Vagina (tissue), 2 donors: ENCODE data around the gene NDUFAF5. TPM values are rescaled to one million over a fixed set of nuclear protein-coding genes. Genes with fewer than 3 reads are reported as not detected.
"Not testable (repeated sequence)": the region's sequence is repeated elsewhere in the genome, so short reads cannot be mapped to it uniquely, and the experiment has no call there.

Experiments
- DNase-seq, 2 donors: peaks; one replicate each; pipeline ENCODE4 v3.0.0-alpha.2; 2017; ENCODE audit errors: extremely low spot score in 2 of 2
- H3K27ac ChIP-seq: fragments of 200-600 bp; sonication (generic); one replicate; pipeline ENCODE4 v1.5.1; 2019
- H3K27me3 ChIP-seq: fragments of 200-600 bp; sonication (generic); one replicate; pipeline ENCODE4 v1.5.1; 2019
- H3K36me3 ChIP-seq, 2 donors: fragments of 200-600 bp; sonication (generic); one replicate each; pipeline ENCODE4 v1.5.1; 2017 to 2019
- H3K4me1 ChIP-seq: fragments of 200-600 bp; sonication (generic); one replicate; pipeline ENCODE4 v1.5.1; 2019
- H3K4me3 ChIP-seq, 2 donors: fragments of 200-600 bp; sonication (generic); 1 replicate in 1 of 2; 2 replicates in 1 of 2; pipeline ENCODE4 v1.5.1; 2016 to 2019
- H3K9me3 ChIP-seq: fragments of 200-600 bp; sonication (generic); one replicate; pipeline ENCODE4 v1.5.1; 2019
- CTCF ChIP-seq, 3 experiments: fragments of 450-650 bp in 2 of 3; fragments of 200-600 bp in 1 of 3; sonication (generic) in 1 of 3; IDR thresholded peaks; one replicate each; pipeline ENCODE4 v1.5.1; 2017 to 2019; ENCODE audit warnings: antibody characterized with exemption in 3 of 3, mild to moderate bottlenecking in 2 of 3, moderate library complexity in 2 of 3
- POLR2A ChIP-seq, 2 donors: fragments of 450-650 bp; IDR thresholded peaks; one replicate each; pipeline ENCODE4 v1.6.1; 2017; ENCODE audit warnings: antibody characterized with exemption in 2 of 2, mild to moderate bottlenecking in 2 of 2, moderate library complexity in 2 of 2
- POLR2AphosphoS5 ChIP-seq, 2 donors: sonication (generic); formaldehyde crosslinking; IDR thresholded peaks; one replicate each; pipeline ENCODE4 v1.9.0; 2017; ENCODE audit warnings: antibody characterized with exemption in 2 of 2, mild to moderate bottlenecking in 2 of 2, low read depth in 1 of 2; ENCODE audit not compliant: insufficient read depth in 1 of 2
- intact Hi-C: fragments of 100-400 bp; cut with DNase I; formaldehyde crosslinking; loops from one replicate; pipeline ENCODE4 v1.15.1; 2023
- total RNA-seq: library from RNA; depleted of rRNA; stranded (reverse); fragments of >200 nt; gene quantifications from one replicate; pipeline ENCODE4 v1.2.3, GENCODE V29; 2016

NDUFAF5 gene
- total RNA-seq: 11.3 TPM

GRCh38 chr20:13784893-13785715 lies at the start of gene NDUFAF5, which contains the start of gene ESF1:
NDUFAF5 (plus strand) TSS chr20:13785028; CDS start chr20:13785069, 41 bp downstream.
ESF1 (minus strand) TSS chr20:13784919; CDS start chr20:13783140, 1,779 bp downstream.
- H3K4me1 ChIP-seq: peaks cover 34% of the 10 kb centered on the region
- intact Hi-C loops: no loop called here

GRCh38 chr20:13735826-13736225 lies 49.0 kb upstream of the NDUFAF5 start:
- no peak overlapping the region for H3K4me3 ChIP-seq
- peak overlapping the region; percentile 75 for H3K27ac ChIP-seq
- no peak for DNase-seq
- H3K9me3 ChIP-seq: no peaks in the 10 kb centered on the region
- intact Hi-C loops: no loop called here
- TF ChIP-seq POLR2AphosphoS5 (IDR thresholded peaks at IDR 0.05; ENCODE audit: insufficient read depth in 1 of 2, low read depth in 1 of 2) (no peak), CTCF (IDR thresholded peaks at IDR 0.05) (no peak), POLR2A (IDR thresholded peaks at IDR 0.05) (no peak)
- H3K27me3 ChIP-seq: no peaks in the 10 kb centered on the region
- H3K36me3 ChIP-seq: peaks cover 0 to 25% of the 10 kb centered on the region in 2 donors
- no peaks in the 10 kb centered on the region for H3K4me1 ChIP-seq

More at GRCh38 chr20:13784893-13785715, at the start of gene NDUFAF5, which contains the start of gene ESF1:
- H3K27me3 ChIP-seq: no peaks in the 10 kb centered on the region
- H3K4me3 ChIP-seq: peak within 1 kb of the TSS; percentile 80 to 84
- DNase-seq: peak; percentile 97
- H3K27ac ChIP-seq: peak within 1 kb of the TSS; percentile 83
- H3K36me3 ChIP-seq: peaks cover 0 to 26% of the 10 kb centered on the region in 2 donors
- H3K9me3 ChIP-seq: no peaks in the 10 kb centered on the region
- no peak for TF ChIP-seq CTCF (IDR thresholded peaks at IDR 0.05)
- peak; percentile 85 to 98 for TF ChIP-seq POLR2AphosphoS5 (IDR thresholded peaks at IDR 0.05; ENCODE audit: insufficient read depth in 1 of 2, low read depth in 1 of 2)
- TF ChIP-seq POLR2A (IDR thresholded peaks at IDR 0.05): no peak

GRCh38 chr20:13736436-13737191 lies 48.2 kb upstream of the NDUFAF5 start:
- Histone ChIP-seq H3K4me3 (no peak overlapping the region), H3K9me3 (no peaks in the 10 kb centered on the region), H3K27me3 (no peaks in the 10 kb centered on the region), H3K4me1 (no peaks in the 10 kb centered on the region), H3K36me3 (peaks cover 0 to 30% of the 10 kb centered on the region in 2 donors), H3K27ac (peak overlapping the region; percentile 75)
- intact Hi-C loops: no loop called here
- TF ChIP-seq CTCF (IDR thresholded peaks at IDR 0.05) (no peak), POLR2AphosphoS5 (IDR thresholded peaks at IDR 0.05; ENCODE audit: insufficient read depth in 1 of 2, low read depth in 1 of 2) (peak in 1 of 2 donors; percentile 90), POLR2A (IDR thresholded peaks at IDR 0.05) (no peak)
- DNase-seq: no peak

- H3K4me1 ChIP-seq, intact Hi-C loops, H3K27me3 ChIP-seq, H3K4me3 ChIP-seq, DNase-seq, H3K9me3 ChIP-seq: not testable (repeated sequence)
- Histone ChIP-seq H3K36me3 (peaks cover 0 to 20% of the 10 kb centered on the region in 2 donors), H3K27ac (peak overlapping the region; percentile 75)
Measured at GRCh38 chr20:13738187-13738586, 46.6 kb upstream of the NDUFAF5 start.

GRCh38 chr20:13739731-13740649 lies 44.8 kb upstream of the NDUFAF5 start:
- Histone ChIP-seq H3K9me3 (no peaks in the 10 kb centered on the region), H3K4me3 (no peak overlapping the region), H3K36me3 (peaks cover 0 to 21% of the 10 kb centered on the region in 2 donors), H3K27me3 (no peaks in the 10 kb centered on the region), H3K27ac (peak overlapping the region; percentile 42), H3K4me1 (no peaks in the 10 kb centered on the region)
- DNase-seq: no peak
- intact Hi-C loops: no loop called here
- TF ChIP-seq CTCF (IDR thresholded peaks at IDR 0.05) (no peak), POLR2A (IDR thresholded peaks at IDR 0.05) (no peak), POLR2AphosphoS5 (IDR thresholded peaks at IDR 0.05; ENCODE audit: insufficient read depth in 1 of 2, low read depth in 1 of 2) (no peak)
